Muscle of back (tissue), 11 donors: ENCODE results near the gene CDR2. TPM values are rescaled to one million over a fixed set of nuclear protein-coding genes. Genes with fewer than 3 reads are reported as not detected.

ENCODE experiments used
- DNase-seq, 3 donors: peaks; one replicate each; pipeline versions ENCODE4 v3.0.0 to v3.0.0-alpha.2; 2013
- polyA plus RNA-seq, 10 donors: library from polyadenylated mRNA; unstranded; fragments of 120-200 nt; gene quantifications; one replicate each; pipeline ENCODE4 v1.2.1, GENCODE V29; 2013; ENCODE audit not compliant: insufficient read length in 10 of 10

Gene CDR2
- polyA plus RNA-seq, 10 donors = 13.0 to 28.5 (median 19.2) TPM

GRCh38 chr16:22325598-22326368, 48.6 kb downstream of the CDR2 start:
- no peak for DNase-seq

DNA sequence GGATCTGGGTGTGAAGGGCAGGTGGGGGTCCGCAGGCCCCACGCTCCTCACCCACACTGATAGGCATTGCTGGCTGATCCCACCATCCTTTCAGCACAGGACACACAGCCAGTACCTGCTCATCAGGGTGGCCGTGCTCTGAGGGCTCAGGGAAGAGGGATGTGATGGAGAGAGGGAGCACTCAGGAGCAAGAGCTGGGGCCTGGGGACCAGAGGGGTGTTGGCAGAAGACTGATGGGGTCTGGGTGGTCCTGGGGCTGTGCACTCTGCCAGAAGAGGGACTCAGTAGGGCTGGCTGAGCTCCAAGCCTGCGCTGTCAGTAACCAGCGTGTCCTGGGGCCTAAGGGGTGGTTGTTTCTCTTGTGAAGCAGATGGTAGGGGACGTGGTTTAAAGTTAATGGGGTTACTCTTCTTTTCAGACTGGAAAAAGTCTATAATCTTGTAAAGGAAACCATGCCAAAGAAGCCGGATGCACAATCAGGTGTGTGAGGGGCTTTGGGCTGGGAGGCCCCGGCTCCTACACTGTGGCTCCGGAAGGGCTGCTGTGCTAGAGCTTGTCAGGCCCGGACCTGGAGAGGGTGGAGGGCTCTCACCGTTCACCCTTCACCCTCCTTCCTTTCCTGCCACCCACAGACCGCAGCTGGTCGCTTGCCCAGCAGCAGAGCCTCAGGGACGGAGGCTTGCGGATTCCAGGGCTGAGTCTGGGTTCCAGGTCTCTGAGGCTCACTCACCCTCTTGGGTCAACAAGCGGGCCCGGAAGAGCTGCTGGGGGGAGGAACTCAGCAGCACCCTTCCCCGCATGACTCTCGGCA, 49.4 kb downstream of the CDR2 start:
- DNase-seq = no peak

DNA sequence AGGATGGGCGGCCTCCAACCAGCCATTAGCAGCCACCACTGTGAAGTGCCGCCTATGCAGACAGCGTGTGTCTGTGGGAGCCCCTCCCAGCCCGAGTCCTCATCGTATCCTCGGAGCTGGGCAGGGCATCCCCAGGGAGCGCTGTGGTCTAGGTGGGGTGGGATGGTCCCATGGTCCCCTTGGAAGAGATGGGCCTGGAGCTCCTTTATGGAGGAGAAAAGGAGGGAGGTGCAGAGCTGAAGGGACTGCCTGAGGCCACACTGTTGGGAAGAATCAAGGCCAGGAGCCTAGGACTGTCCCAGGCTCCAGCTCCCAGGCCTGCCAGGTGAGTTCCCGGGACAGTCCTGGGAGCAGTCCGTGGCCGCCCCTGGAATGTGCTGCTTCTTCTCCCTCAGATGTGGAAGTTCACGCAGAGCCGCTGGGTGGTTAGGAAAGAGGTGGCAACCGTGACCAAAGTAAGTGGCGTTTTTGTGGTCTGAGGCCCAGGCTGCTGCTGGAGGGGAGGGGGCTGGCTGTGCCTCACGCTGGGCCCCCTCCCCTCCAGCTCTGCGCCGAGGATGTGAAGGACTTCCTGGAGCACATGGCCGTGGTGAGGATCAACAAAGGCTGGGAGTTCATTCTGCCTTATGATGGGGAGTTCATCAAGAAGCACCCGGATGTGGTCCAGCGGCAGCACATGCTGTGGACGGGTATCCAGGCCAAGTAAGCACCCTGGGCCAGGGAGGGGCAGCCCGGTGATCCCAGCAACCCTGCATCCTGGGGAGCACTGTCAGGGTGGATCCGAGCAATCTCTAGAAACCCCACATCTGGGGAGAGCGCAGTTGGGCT, 50.2 kb downstream of the CDR2 start:
- DNase-seq = no peak

DNA sequence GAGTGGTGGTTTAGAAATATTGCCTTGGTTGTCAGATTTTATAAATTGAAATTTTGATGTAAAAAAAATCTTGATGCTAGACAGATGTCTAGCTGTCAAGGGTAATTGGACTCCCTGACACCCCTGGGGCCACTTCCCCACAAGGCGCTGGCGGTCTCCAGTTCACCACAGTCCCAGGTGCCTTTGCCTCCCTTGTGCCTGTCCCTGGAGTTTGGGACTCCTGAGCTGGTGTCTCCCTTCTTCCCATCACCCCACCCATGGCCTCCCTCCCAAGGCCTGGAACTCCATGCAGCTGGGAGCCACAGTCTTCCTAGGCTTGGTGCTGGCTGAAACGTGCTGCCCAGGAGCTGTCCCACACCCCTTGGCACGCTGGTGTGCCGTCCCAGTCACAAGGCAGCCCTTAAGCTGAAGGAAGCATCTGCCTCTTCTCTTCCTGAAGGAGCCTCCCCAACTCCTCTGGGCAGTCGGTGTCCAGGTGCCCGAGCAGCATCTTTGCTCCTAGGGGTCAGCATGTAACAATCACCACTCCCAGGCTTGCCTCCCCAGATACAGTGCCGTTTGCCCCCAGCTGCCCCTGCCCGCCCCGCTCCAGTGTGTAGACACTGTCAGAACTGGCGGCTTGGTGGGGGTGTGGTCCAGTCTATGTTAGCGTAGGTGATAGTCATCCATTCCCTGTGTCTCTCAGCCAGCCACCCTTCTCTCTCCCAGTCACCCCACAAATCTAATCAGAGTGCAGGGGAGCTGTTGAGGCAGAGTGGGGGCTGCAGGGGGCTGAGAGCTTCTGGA, 51.1 kb downstream of the CDR2 start:
- no peak for DNase-seq

DNA sequence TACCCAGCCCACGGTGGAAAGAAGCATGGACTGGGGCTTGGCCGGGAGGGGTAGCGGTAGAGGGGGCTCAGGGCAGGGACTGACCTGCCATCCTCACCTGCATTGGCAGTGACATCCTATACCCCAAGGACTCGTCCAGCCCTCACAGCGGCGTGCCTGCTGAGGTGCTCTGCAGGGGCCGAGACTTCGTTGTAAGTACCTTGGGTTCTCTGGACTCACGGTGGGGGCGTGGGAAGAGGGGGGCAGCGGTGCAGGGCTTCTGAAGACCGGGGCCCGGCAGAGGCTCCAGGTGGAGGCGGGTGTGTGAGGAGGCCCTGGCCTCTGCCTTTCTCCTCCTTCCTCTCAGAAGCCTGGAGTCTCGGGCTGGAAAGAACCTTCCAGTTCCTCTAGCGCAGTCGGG, 51.7 kb downstream of the CDR2 start:
- DNase-seq = no peak

- DNase-seq = no peak
These were observed 52.4 kb downstream of the CDR2 start for GRCh38 chr16:22322021-22322471.

- peak; percentile 42 to 78 (median 73) for DNase-seq
These were observed 52.9 kb downstream of the CDR2 start for GRCh38 chr16:22321340-22322001.

DNA sequence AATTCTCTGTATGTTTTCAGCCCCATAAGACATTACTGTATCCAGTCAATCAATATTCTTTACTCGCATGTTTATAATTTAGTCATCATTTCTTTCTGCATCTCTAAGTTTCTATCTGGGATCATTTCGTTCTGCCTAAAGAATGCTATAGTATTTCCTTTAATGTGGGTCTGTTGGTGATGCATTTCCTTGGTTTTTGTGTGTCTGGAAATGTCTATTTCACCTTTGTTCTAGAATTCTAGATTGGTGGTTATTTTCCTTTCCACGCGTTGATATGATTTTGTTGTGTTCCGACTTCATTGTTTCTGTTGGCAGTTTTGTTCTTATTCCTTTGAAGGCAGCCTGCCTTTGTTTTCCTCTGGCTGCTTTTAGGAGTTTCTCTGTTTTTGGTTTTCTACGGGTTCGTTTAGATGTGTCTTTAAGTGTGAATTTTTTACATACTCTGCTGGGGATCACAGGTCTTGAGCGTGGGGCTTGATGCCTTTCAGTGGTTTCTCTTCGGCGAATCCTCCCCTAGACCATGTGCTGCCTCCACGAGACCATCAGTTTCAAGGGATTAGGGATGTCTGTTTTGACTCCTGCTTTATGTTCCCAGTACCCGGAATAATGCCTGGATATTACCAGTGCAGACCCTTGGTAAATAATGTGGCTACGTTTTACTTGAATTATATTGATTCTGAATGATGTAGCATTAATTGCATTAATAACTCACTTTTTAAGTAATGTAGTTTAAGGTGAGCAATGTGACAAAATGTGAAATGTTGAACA, 53.7 kb downstream of the CDR2 start:
- no peak for DNase-seq

DNA sequence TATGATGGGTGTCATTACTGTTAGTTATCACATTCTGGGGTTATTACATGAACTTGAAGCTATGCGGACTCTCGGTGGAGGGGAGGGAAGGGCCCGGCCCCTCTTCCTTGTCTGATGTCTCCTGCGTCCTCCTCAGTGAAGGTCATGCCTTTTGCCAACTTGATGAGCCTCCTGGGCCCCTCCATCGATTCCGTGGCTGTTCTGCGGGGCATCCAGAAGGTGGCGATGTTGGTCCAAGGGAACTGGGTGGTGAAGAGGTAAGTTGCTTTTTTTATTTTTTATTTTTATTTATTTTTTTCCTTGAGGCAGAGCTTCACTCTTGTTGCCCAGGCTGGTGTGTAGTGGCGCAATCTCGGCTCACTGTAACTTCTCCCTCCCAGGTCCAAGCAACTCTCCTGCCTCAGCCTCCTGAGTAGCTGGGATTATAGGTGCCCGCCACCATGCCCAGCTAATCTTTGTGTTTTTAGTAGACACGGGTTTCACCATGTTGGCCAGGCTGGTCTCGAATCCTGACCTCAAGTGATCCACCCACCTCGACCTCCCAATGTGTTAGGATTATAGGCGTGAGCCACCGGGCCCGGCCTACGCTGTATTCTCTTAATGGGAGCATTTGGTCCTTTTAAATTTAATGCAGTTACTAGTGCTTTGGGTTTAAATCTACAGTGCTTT, 55.6 kb downstream of the CDR2 start:
- DNase-seq = no peak

GRCh38 chr16:22317625-22318024, 56.8 kb downstream of the CDR2 start:
- no peak for DNase-seq

GRCh38 chr16:22317001-22317530, 57.4 kb downstream of the CDR2 start:
- DNase-seq = no peak

GRCh38 chr16:22316411-22316811, 58.0 kb downstream of the CDR2 start:
- no peak for DNase-seq

DNA sequence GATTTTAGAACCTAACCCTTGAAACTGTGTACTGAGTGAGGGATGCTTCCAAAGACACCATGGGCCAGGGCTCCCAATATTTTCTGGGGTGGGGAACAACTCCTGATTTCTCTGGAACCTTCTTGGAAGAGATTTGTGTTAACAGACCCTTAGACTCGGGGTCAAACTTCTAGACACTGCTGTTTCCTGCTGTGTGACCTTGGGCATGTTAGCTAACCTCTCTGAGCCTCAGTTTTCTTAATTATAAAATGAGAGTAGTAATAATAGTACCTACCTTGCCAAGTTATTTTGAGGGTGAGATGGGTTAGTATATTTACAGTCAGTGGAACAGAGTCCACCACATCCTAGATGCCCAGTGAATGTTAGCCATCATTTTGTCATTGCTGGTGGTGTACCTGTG, 58.4 kb downstream of the CDR2 start:
- no peak for DNase-seq

DNA sequence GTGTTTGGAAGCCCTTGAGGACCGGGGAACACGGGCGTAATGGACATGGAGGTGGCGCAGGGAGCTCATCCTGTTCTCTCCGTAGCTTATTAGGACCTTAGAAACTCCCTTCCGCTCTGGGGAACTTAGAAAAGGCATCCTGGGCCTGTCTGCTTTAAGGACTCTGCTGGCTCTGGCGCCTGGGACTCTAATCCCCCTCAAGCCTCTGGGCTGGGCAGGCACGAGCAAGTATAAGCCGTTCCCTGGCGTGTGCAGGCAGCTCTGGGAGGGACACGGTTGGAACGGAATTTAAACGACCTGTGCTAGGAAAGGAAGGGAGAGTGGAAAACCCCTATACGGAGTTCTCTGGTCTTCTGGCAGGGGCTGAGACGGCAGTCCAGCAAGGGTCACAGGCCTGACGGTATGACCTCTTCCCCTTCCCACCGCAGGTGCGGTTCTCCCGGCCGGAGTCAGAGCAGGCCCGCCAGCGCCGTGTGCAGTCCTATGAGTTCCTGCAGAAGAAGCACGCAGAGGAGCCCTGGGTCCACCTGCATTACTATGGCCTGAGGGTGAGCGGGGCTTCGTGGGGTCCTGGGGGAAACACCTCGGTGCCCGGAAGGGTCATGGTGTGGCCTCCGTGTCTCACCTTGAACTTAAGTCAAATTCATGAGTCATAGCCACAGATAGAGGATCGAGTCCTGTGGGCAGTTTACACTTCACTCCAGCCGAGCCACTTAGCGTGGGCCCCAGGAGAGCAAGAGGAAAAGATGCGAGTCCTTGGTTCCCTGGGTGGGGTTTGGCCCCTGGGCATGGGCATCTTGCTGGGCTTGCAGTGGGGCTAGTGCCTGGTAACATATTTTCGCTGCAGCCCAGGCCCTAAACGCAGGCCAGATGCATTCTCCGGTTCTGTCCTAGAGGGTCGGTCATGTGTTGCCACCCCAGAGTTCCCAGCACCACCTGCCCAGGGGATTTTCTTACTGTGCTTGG, 59.5 kb downstream of the CDR2 start:
- DNase-seq = no peak

GRCh38 chr16:22313876-22314470, 60.4 kb downstream of the CDR2 start:
- no peak for DNase-seq

GRCh38 chr16:22312897-22313781, 61.3 kb downstream of the CDR2 start:
- no peak for DNase-seq
